GM18499 (cell line): ENCODE measurements around the gene CPA1.

Source experiments
- ATAC-seq: cut with Tn5 transposase; IDR thresholded peaks from one replicate; pipeline ENCODE4 v1.9.1; 2021; ENCODE audit warnings: moderate number of reproducible peaks; ENCODE audit not compliant: insufficient read depth, unreplicated experiment

The CPA1 gene

GRCh38 chr7:130353196-130353595 lies 27.1 kb upstream of the CPA1 start:
- no peak for ATAC-seq

GRCh38 chr7:130356121-130356875 lies 24.0 kb upstream of the CPA1 start:
- no peak for ATAC-seq

GRCh38 chr7:130356876-130357611 lies 23.2 kb upstream of the CPA1 start:
- ATAC-seq: no peak

GRCh38 chr7:130358471-130358870 lies 21.8 kb upstream of the CPA1 start:
- ATAC-seq: no peak

- no peak for ATAC-seq
Measured at GRCh38 chr7:130359276-130359857, 20.9 kb upstream of the CPA1 start.

GRCh38 chr7:130360518-130360917 lies 19.8 kb upstream of the CPA1 start:
- no peak for ATAC-seq

GRCh38 chr7:130361681-130362080 lies 18.6 kb upstream of the CPA1 start:
- ATAC-seq: no peak

- no peak for ATAC-seq
Measured at GRCh38 chr7:130362251-130362816, 18.0 kb upstream of the CPA1 start.

- ATAC-seq: no peak
Measured at GRCh38 chr7:130363026-130363847, 17.1 kb upstream of the CPA1 start.

GRCh38 chr7:130364451-130364850 lies 15.8 kb upstream of the CPA1 start:
- no peak for ATAC-seq

GRCh38 chr7:130365088-130365487 lies 15.2 kb upstream of the CPA1 start:
- ATAC-seq: no peak

GRCh38 chr7:130365511-130366441 lies 14.5 kb upstream of the CPA1 start:
- ATAC-seq: no peak

GRCh38 chr7:130366564-130366963 lies 13.7 kb upstream of the CPA1 start:
- no peak for ATAC-seq

GRCh38 chr7:130367088-130367755 lies 13.1 kb upstream of the CPA1 start:
- ATAC-seq: no peak

- ATAC-seq: no peak
Measured at GRCh38 chr7:130367836-130368746, 12.2 kb upstream of the CPA1 start.

- ATAC-seq: no peak
Measured at GRCh38 chr7:130369110-130369711, 11.1 kb upstream of the CPA1 start.

- no peak for ATAC-seq
Measured at GRCh38 chr7:130369831-130370550, 10.3 kb upstream of the CPA1 start.
